HG02798 (cell line): ENCODE results near the gene PIP5K1B.

Source experiments
- ATAC-seq: cut with Tn5 transposase; IDR thresholded peaks from one replicate; pipeline ENCODE4 v1.9.1; 2021; ENCODE audit warnings: mild to moderate bottlenecking; ENCODE audit not compliant: unreplicated experiment, poor library complexity

PIP5K1B gene

DNA sequence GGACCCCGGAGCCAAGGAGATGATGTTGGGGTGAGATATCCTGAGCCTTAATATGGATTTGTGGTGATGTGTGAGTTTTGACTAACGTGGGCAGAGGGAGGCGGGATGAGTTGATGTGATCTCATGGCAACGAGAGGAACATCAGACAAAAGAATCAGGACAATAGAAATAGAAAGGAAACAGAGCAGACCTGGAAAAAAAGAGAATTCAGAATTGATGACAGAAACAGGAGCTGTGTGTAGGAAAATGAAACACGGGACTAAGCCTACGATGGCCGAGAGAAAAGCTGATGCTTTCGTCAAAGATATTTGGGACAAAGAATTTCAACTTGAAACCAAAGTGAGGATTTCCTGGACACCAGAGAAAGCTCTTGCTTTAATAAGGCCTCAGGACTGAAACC is 298.0 kb downstream of the PIP5K1B start:
- no peak for ATAC-seq

DNA sequence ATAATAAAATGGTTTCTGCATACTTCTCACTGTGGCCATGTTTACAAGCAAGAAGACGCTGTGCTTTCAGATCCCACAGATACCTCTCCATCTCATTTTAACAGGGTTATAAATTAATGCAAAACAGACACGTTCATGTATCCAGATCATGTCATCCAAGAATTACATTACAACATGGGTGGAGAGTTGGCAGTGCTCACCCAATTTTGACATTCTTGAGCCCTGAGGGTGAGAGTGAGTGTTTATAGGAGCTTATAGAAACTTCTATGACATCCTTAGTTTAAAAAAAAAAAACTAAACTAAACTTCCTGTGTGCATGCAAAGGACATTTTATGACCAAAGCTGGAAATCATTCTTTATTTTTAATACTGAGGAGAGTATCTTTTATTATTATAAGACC is 299.8 kb downstream of the PIP5K1B start:
- no peak for ATAC-seq

DNA sequence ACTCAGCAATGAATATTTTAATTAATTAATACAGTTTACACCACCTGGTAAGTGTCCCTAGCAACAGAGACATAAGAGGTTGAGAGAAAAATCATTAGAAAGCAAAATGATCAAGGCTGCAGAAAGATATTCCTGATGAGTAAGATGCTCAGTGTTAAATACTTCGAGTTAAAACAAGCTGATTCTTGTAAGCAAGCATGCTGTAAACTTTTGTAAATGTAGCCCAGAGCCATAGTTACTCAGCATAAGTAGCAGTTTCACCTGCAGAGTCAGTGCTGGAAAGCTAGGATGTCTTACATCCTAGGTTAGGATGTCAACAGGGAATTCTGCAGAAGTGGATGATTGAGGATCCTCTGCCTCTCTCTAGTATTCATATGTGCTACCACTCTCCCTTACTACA is 304.7 kb downstream of the PIP5K1B start:
- no peak for ATAC-seq

DNA sequence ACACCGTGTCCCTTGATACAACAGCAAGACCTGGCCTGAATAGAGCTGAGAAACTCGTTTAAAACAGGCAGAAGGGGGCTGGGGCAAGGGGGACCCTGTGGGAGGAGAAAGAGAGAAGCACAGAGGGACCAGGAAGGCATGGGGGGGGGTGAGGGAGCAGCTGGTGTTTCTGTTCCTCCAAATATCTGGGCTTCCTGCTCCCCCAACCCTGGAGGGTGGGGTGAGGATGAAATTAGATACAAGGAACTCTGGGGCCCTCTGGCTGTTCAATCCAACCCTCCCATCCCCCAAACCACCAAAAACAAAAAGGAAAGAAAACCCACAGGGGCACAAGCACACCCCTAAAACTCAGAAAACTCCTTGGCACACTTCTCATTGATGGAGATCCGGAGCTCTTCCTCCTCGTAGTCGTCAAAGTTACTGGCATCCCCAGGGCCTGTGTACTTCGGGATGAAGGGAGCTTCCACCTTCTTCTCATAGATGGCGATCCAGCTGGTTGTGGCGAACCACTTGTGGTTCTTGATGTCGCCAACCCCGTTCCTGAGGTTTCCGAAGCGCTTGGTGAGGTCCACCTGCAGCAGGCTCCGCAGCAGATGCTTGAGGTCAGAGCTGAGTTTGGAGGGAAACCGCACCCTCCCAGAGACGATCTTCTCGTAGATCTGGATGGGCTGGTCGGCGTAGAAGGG is 307.8 kb downstream of the PIP5K1B start:
- ATAC-seq: no peak

DNA sequence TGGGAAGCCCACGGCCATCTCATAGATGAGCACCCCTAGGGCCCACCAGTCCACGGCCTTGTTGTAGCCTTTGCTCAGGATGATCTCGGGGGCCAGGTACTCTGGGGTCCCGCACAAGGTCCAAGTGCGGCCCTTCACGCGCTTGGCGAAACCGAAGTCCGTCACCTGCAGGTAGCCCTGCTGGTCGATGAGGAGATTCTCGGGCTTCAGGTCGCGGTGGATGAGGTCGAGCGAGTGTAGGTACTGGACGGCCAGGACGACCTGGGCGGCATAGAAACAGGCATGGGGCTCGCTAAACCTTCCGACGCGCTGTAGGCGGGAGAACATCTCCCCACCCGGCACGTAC is 308.3 kb downstream of the PIP5K1B start:
- ATAC-seq: no peak

DNA sequence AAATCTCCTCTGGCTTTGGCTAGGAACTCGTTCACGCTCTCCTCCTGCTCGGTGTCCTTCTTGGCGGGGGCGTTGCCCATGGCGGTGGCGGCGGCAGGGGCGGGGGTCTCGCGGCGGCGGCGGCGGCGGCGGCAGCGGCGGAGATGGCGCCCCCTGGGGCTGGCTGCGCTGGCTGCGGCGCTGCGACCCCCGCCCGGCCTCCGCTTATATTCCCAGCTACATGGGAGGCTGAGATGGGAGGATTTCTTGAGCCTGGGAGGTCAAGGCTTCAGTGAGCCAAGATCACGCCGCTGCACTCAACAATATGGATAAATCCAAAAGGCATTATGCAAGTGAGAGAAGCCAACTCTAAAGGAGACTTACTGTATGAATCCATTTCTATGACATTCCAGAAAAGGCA is 309.0 kb downstream of the PIP5K1B start, which contains the start of gene PRKACG:
PRKACG (minus strand) TSS at position 101 of the 400 bp plus-strand sequence; CDS start at position 80, 21 bp downstream.
- no peak for ATAC-seq

DNA sequence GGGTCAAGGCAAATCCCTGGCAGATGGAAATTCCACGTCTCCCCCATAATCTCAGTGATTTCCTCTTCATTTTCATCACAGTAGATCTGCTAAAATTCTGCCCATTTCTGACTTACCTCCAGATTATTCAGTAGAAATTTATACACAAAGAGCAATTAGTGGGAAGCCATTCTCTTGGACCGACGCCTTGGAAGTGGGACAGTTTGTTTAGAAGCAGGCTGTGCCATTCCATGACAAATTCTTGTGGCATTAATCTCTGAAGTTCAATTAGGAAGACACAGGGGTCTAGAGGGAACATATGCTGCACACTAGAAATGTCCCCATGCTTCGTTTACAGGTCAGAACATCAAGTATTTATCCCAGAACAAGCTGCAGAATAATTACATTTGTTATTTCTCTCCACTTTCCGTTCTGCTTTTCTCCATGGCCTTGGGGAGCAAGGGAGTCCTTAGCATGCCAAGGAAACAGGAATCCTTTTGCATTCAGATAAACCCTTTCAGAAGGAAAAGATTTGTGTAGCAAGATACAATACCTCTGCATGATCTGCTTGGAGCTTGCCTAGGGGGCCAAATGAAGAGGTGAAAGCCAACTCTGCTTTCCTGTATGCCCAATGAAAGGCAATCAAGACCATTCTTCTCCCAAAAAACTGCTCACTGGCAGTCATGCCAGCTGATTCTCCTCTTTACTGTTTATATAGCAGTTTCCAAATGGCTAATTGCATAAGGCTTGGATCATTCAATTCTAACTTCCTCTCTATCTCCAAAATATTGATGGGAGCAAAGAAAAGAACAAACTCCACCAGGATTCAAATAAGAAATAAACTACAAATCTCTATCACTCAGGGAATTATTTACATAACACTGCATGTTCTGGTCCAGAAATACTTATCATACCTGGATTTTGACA is 311.4 kb downstream of the PIP5K1B start:
- no peak for ATAC-seq

DNA sequence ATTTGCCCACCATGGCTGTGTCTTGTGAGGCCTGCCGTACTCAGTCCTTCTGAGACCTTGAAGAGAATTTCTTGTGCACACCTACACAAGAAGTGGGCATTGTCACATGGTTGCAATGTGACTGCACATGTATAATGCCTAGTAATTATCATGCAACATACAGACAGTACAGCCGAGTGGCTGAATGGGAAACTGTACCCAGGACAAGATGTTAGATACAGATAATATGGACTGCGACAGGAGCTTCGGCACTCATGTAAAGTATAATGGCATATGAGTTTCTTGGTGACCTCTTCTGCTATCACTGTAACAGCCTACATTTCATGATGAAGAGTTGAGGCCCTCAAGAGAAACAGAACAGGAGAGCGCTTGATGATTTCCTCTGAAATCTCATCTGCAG is 313.7 kb downstream of the PIP5K1B start:
- ATAC-seq: no peak

DNA sequence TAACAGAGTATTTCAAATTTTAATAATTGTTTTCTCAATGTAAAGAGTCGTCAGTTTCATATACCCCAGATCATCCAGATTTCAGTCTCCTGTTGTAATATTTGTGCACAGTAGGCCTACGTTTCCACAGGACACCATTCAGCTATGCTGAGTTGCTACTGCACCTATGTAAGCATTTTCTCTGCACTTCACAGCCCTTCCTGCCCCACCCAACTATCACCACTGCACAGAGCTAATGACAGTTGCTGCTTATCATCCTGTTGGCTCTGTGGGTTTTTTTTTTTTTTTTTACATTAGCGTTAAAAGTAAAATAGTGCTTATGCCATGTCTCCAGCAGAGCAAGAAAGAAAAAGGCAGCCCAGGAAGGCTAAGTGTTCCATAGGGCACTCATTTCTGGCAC is 314.8 kb downstream of the PIP5K1B start:
- ATAC-seq: no peak

DNA sequence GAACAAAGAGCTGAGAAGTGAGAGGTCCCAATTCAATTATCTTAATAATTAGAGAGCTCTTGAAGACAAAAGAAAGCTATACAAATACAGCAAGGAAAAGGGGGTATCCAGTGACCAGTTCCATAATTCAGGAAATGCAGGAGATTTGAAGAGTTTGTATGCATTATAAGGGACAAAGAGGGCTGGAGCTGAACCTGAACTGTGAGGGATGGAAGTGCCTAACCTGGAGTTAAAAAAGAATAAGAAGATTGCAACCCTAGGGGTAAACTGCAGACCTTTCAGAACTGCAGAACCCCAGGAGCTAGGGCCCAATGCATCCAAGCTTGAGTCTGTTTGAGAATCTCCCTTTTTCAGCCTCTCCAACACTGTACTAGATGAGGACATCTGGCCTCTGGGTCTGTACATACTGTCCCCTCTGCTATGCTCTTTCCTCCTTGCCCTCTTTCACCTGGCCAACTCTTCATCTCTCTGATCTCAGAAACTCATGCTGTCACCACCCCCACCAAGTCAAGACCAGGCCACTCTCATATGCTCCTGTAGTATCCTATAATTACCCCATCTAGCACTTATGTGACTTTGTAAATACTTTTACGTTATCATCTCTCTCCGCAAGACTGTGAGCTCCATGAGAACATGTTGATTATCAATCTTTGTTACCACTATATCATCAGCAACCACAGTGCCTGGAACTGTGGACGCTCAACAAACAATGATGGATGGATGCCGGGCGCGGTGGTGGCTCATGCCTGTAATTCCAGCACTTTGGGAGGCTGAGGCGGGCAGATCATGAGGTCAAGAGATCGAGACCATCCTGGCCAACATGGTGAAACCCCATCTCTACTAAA is 315.5 kb downstream of the PIP5K1B start:
- no peak for ATAC-seq

DNA sequence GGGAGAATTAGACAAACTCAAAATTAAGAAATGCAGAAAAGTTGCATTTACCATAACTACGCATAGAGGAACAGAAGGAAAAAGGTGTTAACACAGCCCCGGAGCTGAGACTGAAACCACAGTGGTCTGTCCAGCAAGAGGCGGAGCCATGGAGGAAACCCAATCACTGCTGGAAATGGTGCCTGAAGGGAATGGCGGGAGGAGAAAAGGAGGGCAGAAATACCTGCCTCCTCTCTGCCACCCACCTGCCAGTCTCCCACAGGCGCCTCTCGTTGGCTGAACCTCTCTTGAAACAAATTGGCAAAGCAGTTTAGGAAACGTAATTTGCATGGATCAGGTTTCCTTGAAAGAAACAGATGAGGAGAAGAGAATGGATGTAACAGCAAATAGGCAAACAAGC is 318.6 kb downstream of the PIP5K1B start:
- ATAC-seq: no peak

DNA sequence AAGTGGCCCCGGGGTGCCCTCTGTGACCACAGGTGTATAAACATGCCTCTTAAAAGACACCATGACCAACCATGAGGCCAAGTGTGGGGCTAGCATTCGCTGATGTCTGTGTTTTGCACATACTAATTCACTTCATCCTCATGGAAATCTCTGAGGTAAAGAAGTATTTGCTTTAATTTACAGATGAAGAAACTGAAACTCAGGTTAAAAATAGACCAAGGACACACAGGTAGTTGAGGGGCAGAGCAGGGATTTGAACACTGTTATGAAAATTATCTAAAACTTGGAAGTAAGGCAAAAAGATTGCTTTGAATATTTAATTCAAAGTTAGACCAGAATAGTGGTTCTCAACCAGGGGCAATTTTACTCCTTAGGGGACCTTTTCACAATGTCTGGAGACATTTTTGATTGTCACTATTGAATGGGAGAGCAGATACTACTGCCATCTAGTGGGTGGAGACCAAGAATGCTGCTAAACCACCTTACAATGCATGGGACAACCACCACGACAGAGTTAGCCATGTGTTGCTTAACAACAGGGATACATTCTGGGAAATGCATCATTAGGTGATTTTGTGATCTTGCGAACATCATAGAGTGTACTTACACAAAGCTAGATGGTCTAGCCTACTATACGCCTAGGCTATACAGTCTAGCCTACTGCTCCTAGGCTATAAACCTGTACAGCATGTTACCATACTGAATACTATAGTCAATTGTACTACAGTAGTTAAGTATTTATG is 322.5 kb downstream of the PIP5K1B start:
- peak; percentile 77 for ATAC-seq

DNA sequence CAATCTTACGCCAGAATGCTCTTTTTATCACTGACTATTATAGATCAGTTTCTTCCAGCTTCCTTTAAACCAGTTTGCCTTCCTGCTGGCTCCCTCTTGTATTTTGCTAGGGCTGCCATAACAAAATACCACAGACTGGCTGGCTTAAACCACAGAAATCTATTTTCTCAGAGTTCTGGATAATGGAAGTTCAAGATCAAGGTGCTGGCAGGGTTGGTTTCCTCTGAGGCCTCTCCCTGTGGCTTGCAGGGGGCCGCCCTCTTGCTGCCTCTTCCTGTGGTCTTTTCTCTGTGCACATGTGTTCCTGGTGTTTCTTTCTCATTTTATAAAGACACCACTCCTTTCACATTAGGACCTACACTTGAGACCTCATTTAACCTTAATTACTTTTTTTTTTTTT is 323.7 kb downstream of the PIP5K1B start:
- ATAC-seq: no peak

DNA sequence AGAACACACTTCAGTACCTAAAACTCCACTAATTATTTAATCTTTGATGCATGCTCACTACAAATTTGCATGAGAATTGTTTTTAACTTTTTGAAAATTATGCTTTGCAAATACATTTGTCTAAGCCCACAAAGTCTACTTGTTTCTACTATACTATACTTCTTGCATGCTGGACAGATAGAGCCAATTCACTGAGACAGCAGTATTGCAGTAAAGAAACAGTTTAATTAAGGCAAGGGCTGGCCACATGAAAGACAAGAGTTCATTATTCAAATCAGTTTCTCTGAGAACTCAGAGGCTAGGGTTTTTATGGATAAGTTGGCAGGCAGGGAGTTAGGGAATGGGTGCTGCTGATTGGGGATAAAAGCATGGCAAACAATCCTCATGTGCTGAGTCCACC is 324.5 kb downstream of the PIP5K1B start:
- ATAC-seq: no peak

DNA sequence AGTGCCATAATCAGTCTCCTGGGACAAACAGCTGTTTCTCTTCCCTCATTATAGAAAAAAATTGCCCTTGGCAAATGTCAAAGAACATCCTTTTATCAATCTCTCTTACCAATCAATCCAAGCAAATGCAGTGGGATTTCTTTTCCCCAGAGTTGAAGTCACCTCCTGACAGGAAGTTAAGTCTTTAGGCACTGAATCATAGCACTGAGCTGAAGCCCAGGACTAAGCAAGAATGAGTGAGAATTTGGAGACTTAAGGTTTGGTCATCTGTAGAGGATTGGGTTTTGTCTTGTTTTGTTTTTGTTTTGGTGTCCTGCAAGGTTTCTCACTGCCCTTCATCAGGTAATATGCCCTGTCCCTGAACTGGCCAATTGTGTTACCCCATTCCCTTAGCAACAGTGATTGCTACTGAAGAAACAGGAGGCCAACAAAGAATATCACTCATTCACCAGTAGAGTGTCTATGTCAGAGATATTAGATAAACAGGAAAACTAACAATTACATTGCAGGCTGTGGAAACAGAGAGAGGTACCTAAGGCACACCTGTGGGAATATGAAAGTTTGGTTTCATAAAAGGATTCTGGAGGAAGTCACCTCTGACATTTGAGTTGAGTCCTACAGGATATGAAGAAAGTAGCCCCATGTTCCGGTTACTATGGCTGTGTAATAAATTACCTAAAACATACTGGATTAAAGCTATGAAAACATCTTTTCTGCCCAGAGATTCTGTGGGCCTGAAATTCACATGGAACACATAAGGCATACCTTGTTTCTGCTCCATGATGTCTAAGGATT is 326.0 kb downstream of the PIP5K1B start:
- no peak for ATAC-seq

DNA sequence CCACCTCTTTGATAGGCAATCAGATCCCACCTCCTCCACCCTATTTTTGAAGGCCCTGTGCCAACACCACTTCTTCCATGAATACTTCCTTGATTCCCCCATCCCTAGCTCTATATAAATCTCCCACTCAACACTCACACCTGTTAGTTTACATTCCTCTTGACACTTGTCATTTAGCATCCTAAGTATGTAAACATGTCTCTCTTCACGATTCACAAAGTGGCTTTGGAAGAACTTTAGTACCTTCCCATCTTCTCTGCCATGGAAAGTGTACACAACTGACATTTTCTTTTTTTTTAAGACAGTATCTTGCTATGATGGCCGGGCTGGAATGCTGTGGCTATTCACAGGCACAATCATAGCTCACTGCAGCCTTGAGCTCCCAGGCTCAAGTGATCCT is 329.0 kb downstream of the PIP5K1B start:
- no peak for ATAC-seq

DNA sequence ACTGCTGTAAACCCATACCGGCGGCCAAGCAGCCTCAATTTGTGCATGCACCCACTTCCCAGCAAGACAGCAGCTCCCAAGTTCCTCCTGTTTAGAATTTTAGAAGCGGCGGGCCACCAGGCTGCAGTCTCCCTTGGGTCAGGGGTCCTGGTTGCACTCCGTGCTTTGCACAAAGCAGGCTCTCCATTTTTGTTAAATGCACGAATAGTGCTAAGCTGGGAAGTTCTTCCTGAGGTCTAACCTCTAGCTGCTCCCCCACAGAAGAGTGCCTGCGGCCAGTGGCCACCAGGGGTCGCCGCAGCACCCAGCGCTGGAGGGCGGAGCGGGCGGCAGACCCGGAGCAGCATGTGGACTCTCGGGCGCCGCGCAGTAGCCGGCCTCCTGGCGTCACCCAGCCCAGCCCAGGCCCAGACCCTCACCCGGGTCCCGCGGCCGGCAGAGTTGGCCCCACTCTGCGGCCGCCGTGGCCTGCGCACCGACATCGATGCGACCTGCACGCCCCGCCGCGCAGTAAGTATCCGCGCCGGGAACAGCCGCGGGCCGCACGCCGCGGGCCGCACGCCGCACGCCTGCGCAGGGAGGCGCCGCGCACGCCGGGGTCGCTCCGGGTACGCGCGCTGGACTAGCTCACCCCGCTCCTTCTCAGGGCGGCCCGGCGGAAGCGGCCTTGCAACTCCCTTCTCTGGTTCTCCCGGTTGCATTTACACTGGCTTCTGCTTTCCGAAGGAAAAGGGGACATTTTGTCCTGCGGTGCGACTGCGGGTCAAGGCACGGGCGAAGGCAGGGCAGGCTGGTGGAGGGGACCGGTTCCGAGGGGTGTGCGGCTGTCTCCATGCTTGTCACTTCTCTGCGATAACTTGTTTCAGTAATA is 330.6 kb downstream of the PIP5K1B start, which contains the start of gene FXN:
FXN (plus strand) TSS at position 315 of the 871 bp plus-strand sequence; CDS start at position 346, 31 bp downstream.
- ATAC-seq: peak; percentile 95

DNA sequence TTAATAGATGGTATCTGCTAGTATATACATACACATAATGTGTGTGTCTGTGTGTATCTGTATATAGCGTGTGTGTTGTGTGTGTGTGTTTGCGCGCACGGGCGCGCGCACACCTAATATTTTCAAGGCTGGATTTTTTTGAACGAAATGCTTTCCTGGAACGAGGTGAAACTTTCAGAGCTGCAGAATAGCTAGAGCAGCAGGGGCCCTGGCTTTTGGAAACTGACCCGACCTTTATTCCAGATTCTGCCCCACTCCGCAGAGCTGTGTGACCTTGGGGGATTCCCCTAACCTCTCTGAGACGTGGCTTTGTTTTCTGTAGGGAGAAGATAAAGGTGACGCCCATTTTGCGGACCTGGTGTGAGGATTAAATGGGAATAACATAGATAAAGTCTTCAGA is 331.3 kb downstream of the PIP5K1B start:
- ATAC-seq: peak; percentile 18
